GM18520 (cell line): Measurements from ENCODE around the gene MCOLN1.
"Not testable (repeated sequence)": the region's sequence is repeated elsewhere in the genome, so short reads cannot be mapped to it uniquely, and the experiment has no call there.

ENCODE experiments used
- ATAC-seq: cut with Tn5 transposase; IDR thresholded peaks from one replicate; pipeline ENCODE4 v1.9.1; 2021; ENCODE audit not compliant: unreplicated experiment

The MCOLN1 gene

GRCh38 chr19:7565332-7565731 is 42.9 kb downstream of the MCOLN1 start:
- ATAC-seq = no peak

GRCh38 chr19:7570761-7571160 is 48.3 kb downstream of the MCOLN1 start:
- ATAC-seq = no peak

- no peak for ATAC-seq
Observed at GRCh38 chr19:7575434-7576040, 53.1 kb downstream of the MCOLN1 start.

- not testable (repeated sequence) for ATAC-seq
Observed at GRCh38 chr19:7577422-7577821, 55.0 kb downstream of the MCOLN1 start.

GRCh38 chr19:7578127-7578526 is 55.7 kb downstream of the MCOLN1 start:
- ATAC-seq = no peak

- ATAC-seq = no peak
Observed at GRCh38 chr19:7579182-7579581, 56.8 kb downstream of the MCOLN1 start.

- ATAC-seq = no peak
Observed at GRCh38 chr19:7582446-7582845, 60.0 kb downstream of the MCOLN1 start.
